ENCODE data around the gene SLC6A13.
A peak's percentile ranks its signal among the peaks of the same experiment; 100 is the strongest.
"Not testable (repeated sequence)": the region's sequence is repeated elsewhere in the genome, so short reads cannot be mapped to it uniquely, and the experiment has no call there.

SLC6A13 gene

GRCh38 chr12:262817-263216, at the start of gene SLC6A13:
Gene SLC6A13, minus strand, starts transcription at chr12:262836. Its CDS starts 2,784 bp downstream, at chr12:260052.
- H3K4me3 Mint-ChIP-seq: no peak within 1 kb of the TSS

DNA sequence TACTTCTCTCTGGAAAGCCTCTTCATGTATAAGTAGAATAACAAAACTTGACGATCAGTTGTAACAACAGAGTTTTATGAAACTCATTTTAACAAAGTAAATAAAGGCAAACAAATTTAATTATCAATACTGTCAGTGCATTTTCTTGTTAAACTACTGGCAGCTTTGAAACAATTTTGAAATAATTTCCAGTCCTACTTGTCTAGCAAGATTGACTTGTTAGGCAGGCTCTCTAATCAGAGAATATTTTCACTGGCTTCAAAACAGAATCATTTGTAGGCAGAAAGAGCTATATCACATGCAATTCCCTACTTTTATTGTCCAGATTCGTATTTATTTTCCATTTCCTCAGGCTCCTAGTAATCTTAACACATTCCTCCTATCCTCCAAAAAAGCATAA, 45.9 kb upstream of the SLC6A13 start:
- no peaks in the 10 kb centered on the region for H3K27me3 Mint-ChIP-seq
- peaks cover 37% of the 10 kb centered on the region for H3K36me3 Mint-ChIP-seq
- H3K4me3 Mint-ChIP-seq: no peak overlapping the region
- no peak overlapping the region for H3K27ac Mint-ChIP-seq
- H3K4me1 Mint-ChIP-seq: peaks cover 22% of the 10 kb centered on the region
- no peaks in the 10 kb centered on the region for H3K9me3 Mint-ChIP-seq

More at GRCh38 chr12:262817-263216, at the start of gene SLC6A13:
- H3K27ac Mint-ChIP-seq: no peak within 1 kb of the TSS
- H3K9me3 Mint-ChIP-seq: no peaks in the 10 kb centered on the region
- H3K36me3 Mint-ChIP-seq: no peaks in the 10 kb centered on the region
- H3K4me1 Mint-ChIP-seq: peaks cover 15% of the 10 kb centered on the region
- H3K27me3 Mint-ChIP-seq: peaks cover 10% of the 10 kb centered on the region

GRCh38 chr12:307406-307805, 44.8 kb upstream of the SLC6A13 start:
- Mint-ChIP-seq H3K9me3 (no peaks in the 10 kb centered on the region), H3K4me3 (no peak overlapping the region), H3K27me3 (no peaks in the 10 kb centered on the region), H3K4me1 (peaks cover 29% of the 10 kb centered on the region), H3K36me3 (peaks cover 44% of the 10 kb centered on the region), H3K27ac (no peak overlapping the region)

- H3K9me3 Mint-ChIP-seq: peaks cover 12% of the 10 kb centered on the region
- no peaks in the 10 kb centered on the region for H3K27me3 Mint-ChIP-seq
- H3K4me3 Mint-ChIP-seq: no peak overlapping the region
- H3K4me1 Mint-ChIP-seq: peaks cover 55% of the 10 kb centered on the region
- H3K36me3 Mint-ChIP-seq: peaks cover 59% of the 10 kb centered on the region
- H3K27ac Mint-ChIP-seq: no peak overlapping the region
These were observed 42.2 kb upstream of the SLC6A13 start for GRCh38 chr12:304805-305204.

GRCh38 chr12:302766-303165, 40.1 kb upstream of the SLC6A13 start:
- H3K4me3 Mint-ChIP-seq, H3K27ac Mint-ChIP-seq, H3K27me3 Mint-ChIP-seq: not testable (repeated sequence)
- Mint-ChIP-seq H3K36me3 (peaks cover 62% of the 10 kb centered on the region), H3K4me1 (peaks cover 66% of the 10 kb centered on the region), H3K9me3 (peaks cover 16% of the 10 kb centered on the region)

- H3K36me3 Mint-ChIP-seq: peaks cover 59% of the 10 kb centered on the region
- peak overlapping the region; percentile 89 for H3K27ac Mint-ChIP-seq
- H3K27me3 Mint-ChIP-seq: not testable (repeated sequence)
- H3K4me3 Mint-ChIP-seq: peak overlapping the region; percentile 19
- peaks cover 61% of the 10 kb centered on the region for H3K4me1 Mint-ChIP-seq
- H3K9me3 Mint-ChIP-seq: peaks cover 16% of the 10 kb centered on the region
These were observed 37.5 kb upstream of the SLC6A13 start for GRCh38 chr12:300166-300565.

GRCh38 chr12:299511-299910, 36.9 kb upstream of the SLC6A13 start:
- Mint-ChIP-seq H3K9me3 (peaks cover 16% of the 10 kb centered on the region), H3K36me3 (peaks cover 62% of the 10 kb centered on the region), H3K4me1 (peaks cover 63% of the 10 kb centered on the region)
- H3K27me3 Mint-ChIP-seq, H3K27ac Mint-ChIP-seq, H3K4me3 Mint-ChIP-seq: not testable (repeated sequence)

GRCh38 chr12:298059-298458, 35.4 kb upstream of the SLC6A13 start:
- not testable (repeated sequence) for H3K4me3 Mint-ChIP-seq, H3K27ac Mint-ChIP-seq, H3K27me3 Mint-ChIP-seq
- Mint-ChIP-seq H3K9me3 (peaks cover 16% of the 10 kb centered on the region), H3K36me3 (peaks cover 61% of the 10 kb centered on the region), H3K4me1 (peaks cover 56% of the 10 kb centered on the region)

DNA sequence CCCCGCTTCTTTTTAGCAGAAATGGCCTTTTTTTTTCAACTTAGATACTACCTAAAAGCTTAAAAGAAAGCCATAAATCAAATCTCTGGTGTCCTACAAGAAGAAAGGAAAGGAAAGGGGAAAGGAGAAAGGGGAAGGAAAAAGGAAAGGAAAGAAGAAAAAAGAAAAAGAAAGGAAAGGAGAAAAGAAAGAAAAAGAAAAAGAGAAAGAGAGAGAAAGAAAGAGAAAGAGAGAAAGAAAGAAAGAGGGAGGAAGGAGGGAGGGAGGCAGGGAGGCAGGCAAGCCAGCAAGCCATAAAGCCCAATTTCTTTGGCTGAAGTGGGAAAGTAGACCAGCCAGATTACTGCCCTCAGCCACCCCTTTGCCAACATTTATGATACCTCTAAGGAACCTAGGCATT, 32.5 kb upstream of the SLC6A13 start:
- Mint-ChIP-seq H3K36me3 (peaks cover 48% of the 10 kb centered on the region), H3K27ac (no peak overlapping the region), H3K4me3 (no peak overlapping the region), H3K4me1 (peaks cover 43% of the 10 kb centered on the region), H3K9me3 (peaks cover 7% of the 10 kb centered on the region), H3K27me3 (no peaks in the 10 kb centered on the region)

DNA sequence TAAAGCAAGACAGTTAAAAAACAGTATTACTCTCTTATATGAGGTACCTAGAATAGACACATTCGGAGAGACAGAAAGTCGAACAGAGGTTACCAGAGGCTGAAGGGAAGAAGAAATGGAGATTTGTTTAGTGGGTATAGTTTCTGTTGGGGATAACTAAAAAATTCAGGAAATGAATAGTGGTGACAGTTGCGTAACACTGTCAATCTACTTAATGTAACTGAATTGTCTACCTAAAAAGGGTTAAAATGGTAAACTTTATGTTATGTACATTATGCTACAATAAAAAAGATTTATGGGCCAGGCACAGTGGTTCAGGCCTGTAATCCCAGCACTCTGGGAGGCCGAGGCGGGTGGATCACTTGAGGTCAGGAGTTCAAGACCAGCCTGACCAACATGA, 30.6 kb upstream of the SLC6A13 start:
- no peaks in the 10 kb centered on the region for H3K27me3 Mint-ChIP-seq
- peaks cover 36% of the 10 kb centered on the region for H3K36me3 Mint-ChIP-seq
- peaks cover 29% of the 10 kb centered on the region for H3K4me1 Mint-ChIP-seq
- peak overlapping the region; percentile 74 for H3K27ac Mint-ChIP-seq
- no peaks in the 10 kb centered on the region for H3K9me3 Mint-ChIP-seq
- no peak overlapping the region for H3K4me3 Mint-ChIP-seq

DNA sequence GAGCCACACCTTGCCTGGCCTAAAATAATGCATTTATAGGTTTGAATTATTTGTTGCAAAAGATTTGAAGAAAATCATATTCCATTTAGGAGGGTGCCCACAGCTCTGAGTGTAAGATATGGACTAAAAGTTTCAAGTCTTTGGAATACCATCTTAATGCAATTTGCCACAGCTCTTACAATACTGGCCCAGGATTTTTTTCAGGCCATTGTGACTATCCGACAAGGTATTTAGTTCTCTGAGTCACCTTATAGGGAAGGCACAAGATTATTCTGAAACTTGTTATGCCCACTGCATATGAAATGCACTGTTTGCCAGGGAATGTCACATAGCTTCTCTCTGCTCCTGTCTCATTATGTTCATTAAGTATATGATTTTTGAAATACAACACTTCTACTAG, 29.6 kb upstream of the SLC6A13 start:
- no peaks in the 10 kb centered on the region for H3K27me3 Mint-ChIP-seq

DNA sequence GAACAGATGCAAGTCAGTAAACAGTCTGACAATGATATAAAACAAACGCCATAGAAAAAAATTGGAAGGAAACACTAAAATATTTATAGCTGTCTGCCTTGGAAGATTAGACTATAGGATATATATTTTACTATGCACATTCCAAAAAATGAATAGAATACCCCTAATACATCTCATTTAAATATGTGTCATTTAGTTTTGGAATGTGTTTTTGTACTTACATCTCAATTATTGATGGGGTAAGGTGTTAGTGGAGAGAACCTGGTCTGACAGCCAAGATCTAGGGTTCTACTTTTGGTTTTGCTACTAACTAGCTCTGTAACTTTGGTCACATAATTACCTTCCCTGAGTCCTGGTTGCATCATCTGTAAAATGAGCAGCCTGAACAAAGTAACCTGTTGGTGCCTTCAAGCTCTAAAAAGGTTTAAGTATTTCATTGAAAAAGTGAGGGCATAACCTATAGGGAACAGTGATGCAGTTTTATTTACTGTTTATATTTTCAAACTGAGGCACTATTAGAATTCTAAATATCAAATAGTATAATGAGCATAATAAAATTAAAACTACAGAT, 28.6 kb upstream of the SLC6A13 start:
- H3K36me3 Mint-ChIP-seq: peaks cover 41% of the 10 kb centered on the region
- H3K27me3 Mint-ChIP-seq: no peaks in the 10 kb centered on the region

More for the DNA sequence above, 29.6 kb upstream of the SLC6A13 start:
- peaks cover 38% of the 10 kb centered on the region for H3K36me3 Mint-ChIP-seq
- H3K9me3 Mint-ChIP-seq: no peaks in the 10 kb centered on the region
- H3K4me1 Mint-ChIP-seq: peaks cover 38% of the 10 kb centered on the region
- no peak overlapping the region for H3K4me3 Mint-ChIP-seq
- H3K27ac Mint-ChIP-seq: no peak overlapping the region

DNA sequence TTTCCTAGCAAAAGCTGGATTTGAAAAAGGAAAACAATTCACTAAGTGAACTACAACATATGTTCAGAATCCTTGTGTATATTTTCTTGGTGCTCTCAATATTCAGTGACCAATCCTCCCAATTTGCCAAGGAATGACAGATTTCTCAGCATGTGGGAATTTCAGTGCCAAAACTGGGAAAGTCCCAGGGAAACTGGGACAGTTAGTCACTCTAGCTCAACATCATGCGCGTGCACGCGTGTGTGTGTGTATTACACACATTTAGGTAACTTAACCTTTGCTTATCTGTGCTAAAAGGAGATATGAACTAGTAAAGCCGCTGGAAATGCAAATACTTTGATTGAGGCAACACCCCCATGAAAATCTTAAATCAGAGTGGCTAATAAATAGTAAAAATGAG, 26.1 kb upstream of the SLC6A13 start:
- no peak overlapping the region for H3K4me3 Mint-ChIP-seq
- no peaks in the 10 kb centered on the region for H3K9me3 Mint-ChIP-seq
- H3K4me1 Mint-ChIP-seq: peaks cover 39% of the 10 kb centered on the region
- H3K27me3 Mint-ChIP-seq: no peaks in the 10 kb centered on the region
- no peak overlapping the region for H3K27ac Mint-ChIP-seq
- H3K36me3 Mint-ChIP-seq: peaks cover 31% of the 10 kb centered on the region

More for the DNA sequence above, 28.6 kb upstream of the SLC6A13 start:
- Mint-ChIP-seq H3K4me3 (no peak overlapping the region), H3K9me3 (no peaks in the 10 kb centered on the region), H3K27ac (peak overlapping the region; percentile 23), H3K4me1 (peaks cover 47% of the 10 kb centered on the region)

DNA sequence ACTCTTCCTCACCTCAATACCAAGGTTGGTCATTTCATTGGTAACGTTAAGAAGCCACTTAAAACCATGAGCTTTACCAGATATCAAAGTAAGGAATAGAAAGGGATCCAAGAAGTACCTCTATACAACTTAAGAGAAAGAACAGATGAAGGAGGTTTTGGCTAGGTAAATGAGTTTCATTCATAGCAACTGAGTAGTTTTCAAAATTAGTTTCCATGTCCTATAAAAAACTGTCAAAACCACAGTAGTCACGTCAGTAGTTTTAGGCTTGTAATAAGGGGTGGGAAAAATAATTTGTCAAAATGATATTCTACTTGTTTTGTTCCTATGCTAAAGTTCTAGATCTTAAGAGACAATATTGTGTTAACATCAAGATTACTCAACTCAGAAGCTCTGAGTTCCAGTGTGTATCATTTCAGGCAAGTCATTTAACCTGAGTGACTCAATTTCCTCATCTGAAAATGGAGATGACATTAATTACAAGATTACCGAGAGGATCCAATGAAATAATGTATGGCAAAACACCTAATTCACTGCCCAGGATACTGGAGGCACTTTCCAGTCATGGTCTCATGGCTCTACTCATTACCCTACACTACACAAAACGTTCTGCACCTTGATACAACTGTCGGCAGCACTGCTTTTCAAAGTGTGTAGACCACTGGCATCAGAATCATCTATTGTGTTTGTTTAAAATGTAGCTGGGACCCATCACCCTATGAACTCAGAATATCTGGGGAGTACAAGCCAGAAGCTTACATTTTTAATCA, 24.1 kb upstream of the SLC6A13 start:
- Mint-ChIP-seq H3K4me1 (peaks cover 28% of the 10 kb centered on the region), H3K4me3 (no peak overlapping the region), H3K27me3 (no peaks in the 10 kb centered on the region), H3K36me3 (peaks cover 28% of the 10 kb centered on the region), H3K27ac (peak overlapping the region; percentile 76), H3K9me3 (no peaks in the 10 kb centered on the region)

GRCh38 chr12:278046-278445, 15.4 kb upstream of the SLC6A13 start:
- Mint-ChIP-seq H3K36me3 (peaks cover 12% of the 10 kb centered on the region), H3K4me3 (no peak overlapping the region), H3K27me3 (no peaks in the 10 kb centered on the region), H3K4me1 (no peaks in the 10 kb centered on the region), H3K9me3 (no peaks in the 10 kb centered on the region), H3K27ac (no peak overlapping the region)

DNA sequence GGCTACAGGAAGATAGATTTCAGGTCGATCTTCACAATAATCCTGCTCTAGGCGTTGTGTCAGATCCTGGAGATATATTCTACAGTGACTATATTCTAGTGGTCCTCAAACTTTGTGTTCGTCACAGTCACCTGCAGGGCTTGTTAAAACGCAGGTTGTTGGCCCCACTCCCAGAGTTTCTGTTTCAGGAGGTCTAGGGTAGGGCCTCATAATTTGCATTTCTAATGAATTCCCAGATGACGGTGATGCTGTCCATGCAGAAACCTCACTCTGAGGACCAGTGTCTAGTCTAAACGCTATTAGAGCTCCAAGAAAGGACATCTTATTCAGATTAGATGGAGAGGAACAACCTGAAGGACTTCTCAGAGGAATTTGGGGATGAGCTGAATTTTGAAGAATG, 13.2 kb upstream of the SLC6A13 start:
- H3K27me3 Mint-ChIP-seq: no peaks in the 10 kb centered on the region
- H3K36me3 Mint-ChIP-seq: peaks cover 6% of the 10 kb centered on the region
- H3K9me3 Mint-ChIP-seq: no peaks in the 10 kb centered on the region
- H3K27ac Mint-ChIP-seq: no peak overlapping the region
- H3K4me3 Mint-ChIP-seq: no peak overlapping the region
- peaks cover 5% of the 10 kb centered on the region for H3K4me1 Mint-ChIP-seq

All from activated naive CD4-positive, alpha-beta T cell treated with anti-CD3 and anti-CD28 coated beads, Interleukin-2, amount 50 U/mL, for 24 hours (primary cell).